ENCODE data around the gene CDKN2AIPNL.
A peak's percentile ranks its signal among the peaks of the same experiment; 100 is the strongest.
"Not testable (repeated sequence)": the region's sequence is repeated elsewhere in the genome, so short reads cannot be mapped to it uniquely, and the experiment has no call there.

The CDKN2AIPNL gene

DNA sequence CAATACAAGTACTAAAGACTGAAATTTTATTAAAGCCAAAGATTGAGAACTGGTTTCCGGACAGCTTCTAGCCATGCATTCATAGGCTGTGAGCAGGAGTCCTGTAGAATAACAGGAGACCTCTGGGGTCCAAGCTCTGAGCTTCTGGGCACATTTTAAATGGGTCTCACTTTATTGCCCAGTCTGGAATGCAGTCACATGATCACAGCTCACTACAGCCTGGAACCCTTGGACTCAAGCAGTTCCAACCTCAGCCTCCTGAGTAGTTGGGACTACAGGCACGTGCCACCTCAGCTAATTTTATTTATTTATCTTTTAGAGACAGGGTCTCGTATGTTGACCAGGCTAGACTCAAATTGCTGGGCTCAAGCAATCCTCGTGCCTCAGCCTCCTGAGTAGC lies 15.4 kb downstream of the CDKN2AIPNL start:
- no peak for DNase-seq

DNA sequence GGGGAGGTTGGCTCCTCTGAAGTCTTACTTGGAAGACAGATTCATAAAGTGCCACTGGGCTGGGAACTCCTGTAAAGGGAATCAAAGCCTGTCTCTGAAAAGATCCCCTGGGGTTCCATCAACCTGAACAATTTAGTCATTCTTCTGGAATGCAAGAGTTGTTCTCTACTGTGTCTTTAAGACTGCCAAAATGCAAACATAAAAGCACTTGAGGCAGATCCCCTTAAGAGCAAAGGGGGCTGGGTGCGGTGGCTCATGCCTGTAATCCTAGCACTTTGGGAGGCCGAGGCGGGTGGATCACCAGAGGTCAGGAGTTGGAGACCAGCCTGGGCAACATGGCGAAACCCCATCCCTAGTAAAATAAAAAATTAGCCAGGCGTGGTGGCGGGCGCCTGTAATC lies 16.7 kb downstream of the CDKN2AIPNL start:
- no peak for DNase-seq

DNA sequence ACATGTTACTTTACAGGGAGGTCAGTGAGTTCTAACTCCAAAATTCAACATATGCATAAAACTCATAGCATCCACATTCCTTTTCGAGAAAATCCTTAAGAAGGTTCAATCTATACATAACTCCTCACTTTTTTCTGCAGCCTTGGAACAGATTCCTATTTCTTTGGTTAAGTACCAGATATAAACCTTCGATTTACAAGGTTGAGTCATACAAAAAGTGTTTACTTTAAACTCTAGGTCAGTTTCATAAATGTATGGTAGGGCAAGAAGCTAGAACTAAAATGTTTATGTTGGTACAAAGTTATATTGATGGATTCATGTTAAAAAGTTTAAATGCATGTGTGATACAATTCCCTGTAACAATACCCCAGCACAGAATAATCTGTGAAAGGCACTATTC lies 19.4 kb downstream of the CDKN2AIPNL start:
- no peak for DNase-seq

DNA sequence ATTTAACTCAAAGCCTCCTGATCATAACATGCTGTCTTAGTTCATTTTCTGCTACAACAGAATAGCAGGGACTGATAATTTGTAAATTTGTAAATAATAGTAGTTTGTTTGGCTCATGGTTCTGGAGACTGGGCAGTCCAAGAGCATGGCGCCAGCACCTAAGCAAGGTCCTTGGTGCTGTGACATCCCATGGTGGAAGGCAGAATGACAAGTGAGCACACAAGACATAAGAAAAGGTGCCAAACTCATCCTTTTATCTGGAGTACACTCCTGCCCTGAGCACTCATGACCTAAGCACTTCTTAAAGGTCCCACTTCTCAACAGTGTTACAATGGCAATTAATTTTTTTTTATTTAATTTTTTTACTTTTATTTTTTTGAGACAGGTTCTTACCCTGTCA lies 24.2 kb downstream of the CDKN2AIPNL start:
- DNase-seq = no peak

DNA sequence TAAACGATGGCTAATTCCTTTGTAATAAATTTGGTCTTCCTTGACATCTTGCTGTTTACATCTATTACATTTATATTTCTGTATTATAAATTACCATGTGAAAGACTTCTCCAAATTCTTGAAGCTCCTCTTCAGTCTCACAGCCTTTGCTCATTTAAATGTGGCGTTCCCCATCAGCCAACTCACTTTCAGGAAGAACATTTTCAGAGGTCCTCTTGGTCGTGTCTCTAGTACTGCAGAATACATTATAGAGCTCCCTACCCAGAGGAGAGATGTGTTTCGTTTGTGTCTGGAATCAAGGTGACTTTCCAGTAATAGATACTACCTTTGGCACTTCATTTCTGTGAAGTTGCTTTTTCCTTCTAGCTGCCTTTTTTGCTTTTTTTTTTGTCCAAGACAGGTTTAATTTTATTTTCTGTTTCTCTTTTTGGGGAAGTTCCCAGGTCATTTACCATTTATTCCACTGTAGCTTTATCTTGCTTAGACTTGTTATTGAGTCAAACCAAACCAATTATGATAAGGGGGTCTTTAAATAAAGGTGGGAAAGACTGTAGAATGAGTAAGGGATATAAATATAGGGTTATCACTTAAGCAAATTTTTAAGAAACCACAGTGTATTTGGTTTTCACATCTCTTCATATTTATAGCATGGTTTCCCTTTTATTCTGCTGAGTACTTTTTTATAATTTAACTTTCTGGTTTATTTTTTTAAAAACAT lies 27.5 kb downstream of the CDKN2AIPNL start:
- DNase-seq = no peak

DNA sequence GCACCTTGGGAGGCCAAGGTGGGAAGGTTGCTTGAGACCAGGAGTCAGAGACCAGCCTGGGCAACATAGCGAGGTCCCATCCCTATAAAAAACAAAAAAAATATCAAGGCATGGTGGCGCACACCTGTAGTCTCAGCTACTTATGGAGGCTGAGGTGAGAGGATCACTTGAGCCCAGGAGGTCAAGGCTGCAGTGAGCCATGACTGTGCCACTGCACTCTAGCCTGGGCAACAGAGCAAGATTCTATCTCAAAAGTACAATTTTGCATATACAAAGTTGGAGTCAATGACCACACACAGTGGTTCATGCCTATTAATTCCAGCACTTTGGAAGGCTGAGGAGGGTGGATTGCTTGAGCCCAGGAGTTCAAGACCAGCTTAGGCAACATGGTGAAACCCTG lies 29.5 kb downstream of the CDKN2AIPNL start:
- DNase-seq = not testable (repeated sequence)

DNA sequence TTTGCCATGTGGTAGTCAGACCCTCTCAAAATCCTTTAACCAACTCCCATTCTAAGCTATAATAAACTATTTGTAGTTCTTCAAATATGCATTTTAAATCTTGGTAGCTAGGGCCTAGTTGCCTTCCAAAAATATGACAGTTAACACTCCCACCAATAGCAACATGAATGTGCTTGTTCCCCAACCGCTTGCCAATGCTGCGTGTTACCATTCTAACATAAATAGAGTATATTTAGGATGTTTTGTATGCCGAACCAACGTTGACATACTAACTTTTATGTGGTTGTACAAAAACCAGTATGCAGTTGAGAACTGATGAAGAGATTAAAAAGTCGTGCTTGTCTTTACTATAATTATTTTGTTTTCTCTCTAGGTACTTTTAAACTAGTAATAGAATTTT lies 31.3 kb downstream of the CDKN2AIPNL start:
- DNase-seq = no peak

DNA sequence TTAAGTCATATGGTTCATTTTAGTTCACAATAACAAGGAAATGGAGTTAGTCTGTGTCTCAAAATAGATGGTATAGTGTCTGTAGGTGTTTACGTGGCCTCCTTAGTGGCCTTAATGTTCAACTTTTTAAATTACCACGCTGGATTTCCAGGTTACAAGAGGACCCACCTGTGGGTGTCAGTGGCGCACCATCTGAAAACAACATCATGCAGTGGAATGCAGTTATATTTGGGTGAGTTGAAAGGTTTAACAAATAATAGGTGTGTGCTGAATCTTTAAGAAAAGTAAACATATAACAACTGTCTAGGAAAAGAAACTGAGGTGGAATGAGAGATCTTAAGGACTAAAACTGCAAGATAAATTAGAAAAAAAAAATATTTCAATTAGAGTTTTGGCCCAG lies 37.4 kb downstream of the CDKN2AIPNL start:
- no peak for DNase-seq

DNA sequence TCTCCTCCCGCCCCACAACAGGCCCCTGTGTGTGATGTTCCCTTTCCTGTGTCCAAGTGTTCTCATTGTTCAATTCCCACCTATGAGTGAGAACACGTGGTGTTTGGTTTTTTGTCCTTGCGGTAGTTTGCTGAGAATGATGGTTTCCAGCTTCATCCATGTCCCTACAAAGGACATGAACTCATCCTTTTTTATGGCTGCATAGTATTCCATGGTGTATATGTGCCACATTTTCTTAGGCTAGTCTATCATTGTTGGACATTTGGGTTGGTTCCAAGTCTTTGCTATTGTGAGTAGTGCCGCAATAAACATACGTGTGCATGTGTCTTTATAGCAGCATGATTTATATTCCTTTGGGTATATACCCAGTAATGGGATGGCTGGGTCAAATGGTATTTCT lies 38.0 kb downstream of the CDKN2AIPNL start:
- DNase-seq = not testable (repeated sequence)

DNA sequence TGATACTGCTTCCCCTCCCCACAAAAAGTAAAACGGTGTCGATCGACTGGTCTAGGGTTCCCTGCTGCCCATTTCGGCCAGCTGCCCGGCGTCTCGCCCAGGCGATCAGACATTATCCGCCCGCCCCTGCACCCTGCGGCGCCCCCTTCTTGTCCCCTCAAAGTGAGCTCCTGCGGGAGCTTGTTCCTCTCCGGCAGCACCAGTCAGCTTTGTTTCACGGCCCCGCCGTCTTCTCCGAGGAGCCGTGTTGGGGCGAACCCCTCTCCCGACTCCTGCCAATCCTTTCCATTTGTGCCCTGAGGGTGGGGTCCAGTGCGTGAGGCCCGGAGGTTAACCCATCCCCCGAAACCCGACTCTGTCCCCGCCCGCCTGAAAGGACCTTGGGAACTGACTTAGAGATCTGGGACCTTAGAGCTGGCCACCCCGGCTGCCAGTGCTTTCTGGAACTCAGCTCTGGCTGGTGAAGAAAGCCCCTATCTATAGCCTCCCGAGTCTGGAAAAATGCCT lies 39.8 kb downstream of the CDKN2AIPNL start:
- peak; percentile 45 to 67 (median 53) for DNase-seq

DNA sequence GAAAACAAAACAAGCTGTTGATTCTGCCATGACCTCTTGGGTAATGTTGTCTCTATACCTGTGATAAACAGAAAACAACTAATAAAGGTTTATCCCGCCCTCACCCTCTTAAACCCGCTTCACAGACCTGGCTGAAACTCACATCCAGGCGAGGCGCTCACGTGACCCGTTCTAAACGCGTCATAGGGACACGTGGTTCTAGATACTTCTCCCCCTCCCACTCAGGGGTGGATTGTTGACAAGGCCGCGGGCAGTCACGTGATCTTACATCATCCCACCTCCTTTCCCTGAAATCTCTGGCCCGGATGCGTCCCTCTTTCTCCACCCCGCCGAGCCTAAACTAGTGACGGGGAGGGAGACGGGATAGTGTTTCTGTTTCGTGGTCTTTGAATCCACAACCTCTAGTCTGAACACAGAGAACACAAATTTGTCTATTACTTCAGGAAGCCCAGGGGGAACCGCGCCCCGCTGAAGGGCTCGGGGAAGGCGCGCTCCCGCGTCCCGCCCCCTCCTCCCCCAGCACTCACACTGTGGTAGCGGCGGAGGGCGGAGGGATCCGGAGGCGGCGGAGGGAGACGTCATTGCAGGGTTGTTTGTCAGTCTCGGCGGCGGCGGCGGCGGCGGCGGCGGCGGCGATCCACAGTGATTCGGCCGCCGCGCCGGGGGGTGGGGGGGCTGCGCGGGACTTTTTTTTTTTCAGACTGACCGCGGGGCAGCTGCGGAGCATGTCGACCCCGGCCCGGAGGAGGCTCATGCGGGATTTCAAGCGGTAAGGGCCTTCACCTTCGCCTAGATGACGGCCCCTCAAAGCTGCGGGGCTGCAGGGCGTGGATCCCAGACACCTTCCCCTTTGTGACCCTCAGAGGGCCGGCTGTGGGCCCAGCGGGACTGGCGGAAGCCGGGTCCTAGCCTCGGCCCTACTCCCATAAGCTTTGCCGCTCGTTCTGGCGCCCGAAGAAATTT lies 40.5 kb downstream of the CDKN2AIPNL start, which contains the start of gene UBE2B:
UBE2B (plus strand) TSS at position 699 of the 963 bp plus-strand sequence; CDS start at position 726, 27 bp downstream.
- DNase-seq = peak; percentile 99 to 100 (median 99)

DNA sequence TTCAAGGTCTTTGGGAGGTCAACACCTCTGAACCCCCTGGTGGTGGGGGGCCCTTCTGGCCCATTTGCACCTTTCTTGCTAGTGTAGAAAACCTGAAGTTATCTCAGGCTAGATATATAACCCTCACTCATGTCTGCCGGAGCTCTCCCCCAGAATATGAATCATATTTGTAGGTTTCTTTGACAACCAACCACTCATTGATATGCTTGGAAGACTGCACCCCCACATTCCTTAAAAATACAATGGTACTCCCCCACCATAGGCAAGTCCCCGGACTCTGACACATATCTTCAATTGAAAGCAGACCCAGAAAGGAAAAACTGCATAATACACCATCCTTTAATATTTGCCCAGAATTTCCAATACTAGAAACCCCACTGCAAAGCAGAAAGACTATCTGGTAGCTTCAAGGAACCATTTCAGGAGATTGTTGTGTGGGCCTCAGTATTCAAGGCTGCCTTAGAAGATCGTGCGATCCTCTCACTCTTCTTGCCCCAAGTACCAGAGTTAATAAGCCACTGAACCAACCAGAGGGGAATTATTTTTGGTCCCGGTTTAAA lies 41.3 kb downstream of the CDKN2AIPNL start:
- peak; percentile 46 to 59 (median 49) for DNase-seq

DNA sequence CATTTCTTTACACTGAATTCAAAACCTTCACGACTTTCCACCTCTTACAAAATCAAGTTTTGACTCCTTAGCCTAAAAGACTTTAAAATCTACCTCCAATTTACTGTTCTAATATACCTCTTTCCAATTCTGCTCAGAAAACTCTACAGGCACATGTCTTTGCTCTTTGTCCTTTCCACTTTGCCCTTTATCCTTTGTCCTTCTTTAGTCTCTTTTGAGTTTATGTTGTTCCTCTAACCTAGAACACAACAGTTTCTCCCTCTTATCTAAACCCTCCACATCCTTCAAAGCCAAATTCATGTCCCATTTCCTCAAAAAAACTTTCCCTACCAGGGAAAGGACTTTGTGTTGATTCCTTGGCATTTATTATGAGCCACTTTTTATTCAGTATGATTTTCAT lies 46.1 kb downstream of the CDKN2AIPNL start:
- DNase-seq = no peak

DNA sequence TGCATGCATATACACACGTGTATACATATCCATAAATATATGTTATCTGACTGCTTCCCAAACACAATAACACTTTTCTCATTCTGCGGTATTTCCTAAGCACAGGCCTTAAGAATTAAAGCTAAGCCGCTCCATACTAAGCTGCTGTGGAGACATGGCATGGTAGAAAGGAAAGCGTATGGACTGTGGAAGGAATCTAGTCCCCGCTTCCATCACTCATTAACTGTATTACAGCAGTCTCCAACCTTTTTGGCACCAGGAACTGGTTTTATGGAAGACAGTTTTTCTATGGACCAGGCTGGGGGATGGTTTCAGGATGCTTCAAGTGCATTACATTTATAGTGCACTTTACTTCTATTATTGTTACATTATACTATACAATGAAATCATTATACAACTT lies 56.0 kb downstream of the CDKN2AIPNL start:
- DNase-seq = no peak
